Astrocyte (in vitro differentiated cells and primary cell): Measurements from ENCODE around the gene B3GNT5. TPM values are rescaled to one million over a fixed set of nuclear protein-coding genes. Genes with fewer than 3 reads are reported as not detected.
A peak's percentile ranks its signal among the peaks of the same experiment; 100 is the strongest.

Experiments used
- DNase-seq: peaks from one replicate; pipeline ENCODE4 v3.0.0-alpha.2; 2010; ENCODE audit warnings: low read depth
- FAIRE-seq: peaks from 2 replicates; lab custom pipeline; 2011; peaks lifted over from hg19 to GRCh38; lab: Jason Lieb, UNC
- H2AFZ ChIP-seq: 2 replicates; pipeline ENCODE4 v1.6.0; 2012; ENCODE audit warnings: low read depth, low read length, inconsistent platforms
- H3K27ac ChIP-seq: 2 replicates; pipeline ENCODE4 v1.5.1; 2011; ENCODE audit warnings: low read depth, low read length, inconsistent platforms
- H3K27me3 ChIP-seq: 2 replicates; pipeline ENCODE4 v1.6.0; 2011; ENCODE audit warnings: low read length, inconsistent platforms; ENCODE audit not compliant: insufficient read depth
- H3K36me3 ChIP-seq: 2 replicates; pipeline ENCODE4 v1.5.1; 2011; ENCODE audit warnings: low read length, inconsistent platforms; ENCODE audit not compliant: insufficient read depth
- H3K4me1 ChIP-seq: 2 replicates; pipeline ENCODE4 v1.5.1; 2011; ENCODE audit warnings: low read length, inconsistent platforms; ENCODE audit not compliant: insufficient read depth
- H3K4me2 ChIP-seq: 2 replicates; pipeline ENCODE4 v1.6.0; 2012; ENCODE audit warnings: low read length, inconsistent platforms
- H3K4me3 ChIP-seq: 2 replicates; pipeline ENCODE4 v1.5.1; 2011; ENCODE audit warnings: low read depth, mild to moderate bottlenecking, low read length, inconsistent platforms; ENCODE audit not compliant: insufficient read depth
- H3K79me2 ChIP-seq: 2 replicates; pipeline ENCODE4 v1.6.0; 2012; ENCODE audit warnings: mild to moderate bottlenecking, low read length, inconsistent platforms; ENCODE audit not compliant: insufficient read depth
- H3K9ac ChIP-seq: 2 replicates; pipeline ENCODE4 v1.6.0; 2012; ENCODE audit warnings: mild to moderate bottlenecking, low read length, inconsistent platforms
- H3K9me3 ChIP-seq: 2 replicates; pipeline ENCODE4 v1.5.1; 2012; ENCODE audit warnings: low read depth, mild to moderate bottlenecking, low read length, inconsistent platforms; ENCODE audit not compliant: insufficient read depth
- H4K20me1 ChIP-seq: 2 replicates; pipeline ENCODE4 v1.6.0; 2012; ENCODE audit warnings: low read length, inconsistent platforms; ENCODE audit not compliant: insufficient read depth
- H3K27ac Mint-ChIP-seq: one replicate; pipeline ENCODE4 v1.8.0; 2021; ENCODE audit warnings: mild to moderate bottlenecking, mixed read lengths; ENCODE audit not compliant: unreplicated experiment
- H3K27me3 Mint-ChIP-seq: one replicate; pipeline ENCODE4 v1.8.0; 2021; ENCODE audit warnings: low read depth, mixed read lengths; ENCODE audit not compliant: unreplicated experiment
- H3K36me3 Mint-ChIP-seq: one replicate; pipeline ENCODE4 v1.8.0; 2021; ENCODE audit warnings: low read depth, mixed read lengths; ENCODE audit not compliant: unreplicated experiment
- H3K4me1 Mint-ChIP-seq: one replicate; pipeline ENCODE4 v1.8.0; 2021; ENCODE audit warnings: low read depth, mixed read lengths; ENCODE audit not compliant: unreplicated experiment
- H3K4me3 Mint-ChIP-seq: one replicate; pipeline ENCODE4 v1.8.0; 2021; ENCODE audit warnings: mild to moderate bottlenecking, moderate library complexity, mixed read lengths; ENCODE audit not compliant: unreplicated experiment
- H3K9me3 Mint-ChIP-seq: one replicate; pipeline ENCODE4 v1.8.0; 2021; ENCODE audit warnings: mild to moderate bottlenecking, mixed read lengths; ENCODE audit not compliant: unreplicated experiment
- EZH2 ChIP-seq: IDR thresholded peaks from 2 replicates; pipeline ENCODE4 v1.6.1; 2012; ENCODE audit warnings: mild to moderate bottlenecking, low read length, inconsistent platforms; ENCODE audit not compliant: insufficient read depth
- total RNA-seq: library from RNA; stranded (reverse); gene quantifications from 2 replicates; pipeline ENCODE4 v1.2.1, GENCODE V29; 2021
- TF ChIP-seq, protein P1 (sequence below): IDR thresholded peaks from 2 replicates; pipeline ENCODE4 v1.5.1; 2011; ENCODE audit warnings: low read depth, mild to moderate bottlenecking, inconsistent platforms, low read length, moderate library complexity; ENCODE audit not compliant: insufficient read depth

B3GNT5 gene
- total RNA-seq, 1 donor from 2014 or later, result 15.8 TPM

DNA sequence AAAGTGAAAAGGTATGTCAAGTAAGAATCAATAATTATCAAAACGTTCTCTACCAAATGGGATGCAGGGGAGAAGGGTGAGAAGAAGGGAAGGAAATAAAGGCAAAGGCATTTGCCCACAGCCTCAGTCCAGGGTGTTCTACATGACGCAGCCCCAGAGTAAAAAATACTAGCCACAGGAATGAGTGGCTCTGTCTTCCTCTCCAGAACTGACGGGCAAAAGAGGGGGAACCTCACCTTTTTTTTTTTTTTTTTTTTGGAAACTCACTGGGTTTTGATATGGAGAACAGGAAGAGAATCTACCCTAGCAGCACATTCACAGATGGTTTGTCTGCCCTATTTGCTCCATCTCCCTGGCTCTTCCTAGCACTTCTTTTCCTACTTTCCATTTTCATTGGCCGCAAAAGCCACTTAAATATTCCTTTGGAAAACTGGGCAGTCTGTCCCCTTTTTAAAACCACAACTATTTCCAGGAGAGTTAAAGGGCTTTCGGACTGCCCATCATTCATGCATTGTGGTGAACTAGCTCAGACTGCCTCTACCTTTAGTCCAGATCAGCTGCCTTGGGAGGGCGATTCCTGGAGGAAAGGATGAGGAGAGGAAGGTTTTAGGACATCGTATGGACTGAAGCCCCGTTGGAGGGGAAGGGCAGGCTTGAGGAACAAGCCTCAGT is 28.2 kb downstream of the B3GNT5 start:
- H3K4me1 Mint-ChIP-seq, result peaks cover 25% of the 10 kb centered on the region
- peak overlapping the region; percentile 97 for H3K27ac Mint-ChIP-seq
- no peak for FAIRE-seq
- Histone ChIP-seq H3K9me3 (no peaks in the 10 kb centered on the region), H3K27ac (no peak overlapping the region), H3K4me2 (peak overlapping the region; percentile 43), H3K9ac (no peak overlapping the region), H4K20me1 (no peaks in the 10 kb centered on the region), H3K27me3 (no peaks in the 10 kb centered on the region), H3K4me3 (no peak overlapping the region), H3K4me1 (peaks cover 18% of the 10 kb centered on the region), H3K36me3 (no peaks in the 10 kb centered on the region), H2AFZ (no peak overlapping the region), H3K79me2 (no peaks in the 10 kb centered on the region)
- no peaks in the 10 kb centered on the region for H3K36me3 Mint-ChIP-seq
- TF ChIP-seq EZH2, result no peak
- TF ChIP-seq, protein P1, sequence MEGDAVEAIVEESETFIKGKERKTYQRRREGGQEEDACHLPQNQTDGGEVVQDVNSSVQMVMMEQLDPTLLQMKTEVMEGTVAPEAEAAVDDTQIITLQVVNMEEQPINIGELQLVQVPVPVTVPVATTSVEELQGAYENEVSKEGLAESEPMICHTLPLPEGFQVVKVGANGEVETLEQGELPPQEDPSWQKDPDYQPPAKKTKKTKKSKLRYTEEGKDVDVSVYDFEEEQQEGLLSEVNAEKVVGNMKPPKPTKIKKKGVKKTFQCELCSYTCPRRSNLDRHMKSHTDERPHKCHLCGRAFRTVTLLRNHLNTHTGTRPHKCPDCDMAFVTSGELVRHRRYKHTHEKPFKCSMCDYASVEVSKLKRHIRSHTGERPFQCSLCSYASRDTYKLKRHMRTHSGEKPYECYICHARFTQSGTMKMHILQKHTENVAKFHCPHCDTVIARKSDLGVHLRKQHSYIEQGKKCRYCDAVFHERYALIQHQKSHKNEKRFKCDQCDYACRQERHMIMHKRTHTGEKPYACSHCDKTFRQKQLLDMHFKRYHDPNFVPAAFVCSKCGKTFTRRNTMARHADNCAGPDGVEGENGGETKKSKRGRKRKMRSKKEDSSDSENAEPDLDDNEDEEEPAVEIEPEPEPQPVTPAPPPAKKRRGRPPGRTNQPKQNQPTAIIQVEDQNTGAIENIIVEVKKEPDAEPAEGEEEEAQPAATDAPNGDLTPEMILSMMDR, result no peak
- no peaks in the 10 kb centered on the region for H3K27me3 Mint-ChIP-seq
- peak overlapping the region; percentile 3 for H3K4me3 Mint-ChIP-seq
- DNase-seq, result peak; percentile 78
- H3K9me3 Mint-ChIP-seq, result no peaks in the 10 kb centered on the region

DNA sequence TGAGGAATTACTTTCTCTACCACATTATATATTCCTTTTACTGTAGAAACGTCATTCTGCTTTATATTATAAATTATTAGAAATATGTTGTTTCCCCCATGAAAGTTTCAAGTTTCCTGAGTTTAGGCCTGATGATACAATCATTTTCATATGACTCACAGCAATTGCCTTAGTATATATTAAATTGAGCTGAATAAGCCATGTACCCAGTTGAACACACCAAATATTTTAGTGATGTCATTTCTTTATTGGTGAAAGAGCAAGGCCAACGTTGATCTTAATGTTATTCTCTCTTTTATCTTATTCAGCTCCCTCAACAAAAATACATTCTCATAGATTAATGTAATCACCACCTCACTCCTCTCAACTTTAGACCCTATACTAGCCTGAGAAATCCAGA is 30.8 kb downstream of the B3GNT5 start:
- Histone ChIP-seq H3K79me2 (no peaks in the 10 kb centered on the region), H3K9me3 (no peaks in the 10 kb centered on the region), H3K9ac (no peak overlapping the region), H3K4me2 (no peak overlapping the region), H3K36me3 (no peaks in the 10 kb centered on the region), H3K27ac (no peak overlapping the region), H3K4me1 (peaks cover 36% of the 10 kb centered on the region), H3K27me3 (no peaks in the 10 kb centered on the region), H2AFZ (no peak overlapping the region), H3K4me3 (no peak overlapping the region), H4K20me1 (no peaks in the 10 kb centered on the region)
- Mint-ChIP-seq H3K27ac (no peak overlapping the region), H3K4me3 (no peak overlapping the region), H3K27me3 (no peaks in the 10 kb centered on the region), H3K9me3 (no peaks in the 10 kb centered on the region), H3K36me3 (no peaks in the 10 kb centered on the region), H3K4me1 (peaks cover 24% of the 10 kb centered on the region)
- DNase-seq (peak; percentile 32), FAIRE-seq (no peak)
- TF ChIP-seq, protein P1, result no peak
- TF ChIP-seq EZH2, result no peak

DNA sequence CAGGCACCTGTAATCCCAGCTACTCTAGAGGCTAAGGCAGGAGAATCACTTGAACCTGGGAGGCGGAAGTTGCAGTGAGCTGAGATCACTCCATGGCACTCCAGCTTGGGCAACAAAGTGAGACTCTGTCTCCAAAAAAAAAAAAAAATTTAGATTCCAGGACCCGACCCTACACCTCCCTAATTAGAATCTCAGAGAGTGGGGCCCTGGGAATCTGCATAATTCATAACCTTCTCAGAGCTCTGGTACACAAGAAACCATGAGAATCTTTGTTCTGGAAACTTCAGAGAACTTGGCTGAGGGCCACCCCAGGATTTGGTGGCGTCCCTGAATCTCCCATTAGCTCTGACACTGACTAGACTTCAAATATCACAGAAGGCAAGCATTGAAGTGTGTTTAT is 31.5 kb downstream of the B3GNT5 start:
- Mint-ChIP-seq H3K36me3 (no peaks in the 10 kb centered on the region), H3K9me3 (no peaks in the 10 kb centered on the region), H3K4me1 (peaks cover 24% of the 10 kb centered on the region), H3K27me3 (no peaks in the 10 kb centered on the region), H3K27ac (peak overlapping the region; percentile 34), H3K4me3 (no peak overlapping the region)
- Histone ChIP-seq H3K27me3 (no peaks in the 10 kb centered on the region), H3K9me3 (no peaks in the 10 kb centered on the region), H3K79me2 (no peaks in the 10 kb centered on the region), H3K36me3 (no peaks in the 10 kb centered on the region), H3K4me2 (no peak overlapping the region), H3K27ac (no peak overlapping the region), H3K9ac (no peak overlapping the region), H4K20me1 (no peaks in the 10 kb centered on the region), H3K4me1 (peaks cover 36% of the 10 kb centered on the region), H3K4me3 (no peak overlapping the region), H2AFZ (no peak overlapping the region)
- TF ChIP-seq, protein P1, result no peak
- no peak for TF ChIP-seq EZH2
- DNase-seq (no peak), FAIRE-seq (no peak)
